Fibroblast of mammary gland (primary cell): ENCODE measurements around the gene AK2.

ENCODE experiments used
- DNase-seq: peaks from one replicate; pipeline ENCODE4 v3.0.0-alpha.2; 2010; ENCODE audit warnings: low read depth
- H3K4me3 ChIP-seq: 2 replicates; pipeline ENCODE4 v1.5.1; 2011; ENCODE audit warnings: low read depth, mild to moderate bottlenecking, low read length, moderate library complexity; ENCODE audit not compliant: control insufficient read depth
- TF ChIP-seq, protein P1 (sequence below): conservative IDR thresholded peaks from 2 replicates; pipeline ENCODE4 v1.5.1; 2011; ENCODE audit warnings: low read depth, low read length, inconsistent platforms; ENCODE audit not compliant: control insufficient read depth, insufficient read depth

The AK2 gene

GRCh38 chr1:32965251-32965747, 71.4 kb downstream of the AK2 start:
- peak overlapping the region; percentile 36 for H3K4me3 ChIP-seq
- TF ChIP-seq, protein P1, sequence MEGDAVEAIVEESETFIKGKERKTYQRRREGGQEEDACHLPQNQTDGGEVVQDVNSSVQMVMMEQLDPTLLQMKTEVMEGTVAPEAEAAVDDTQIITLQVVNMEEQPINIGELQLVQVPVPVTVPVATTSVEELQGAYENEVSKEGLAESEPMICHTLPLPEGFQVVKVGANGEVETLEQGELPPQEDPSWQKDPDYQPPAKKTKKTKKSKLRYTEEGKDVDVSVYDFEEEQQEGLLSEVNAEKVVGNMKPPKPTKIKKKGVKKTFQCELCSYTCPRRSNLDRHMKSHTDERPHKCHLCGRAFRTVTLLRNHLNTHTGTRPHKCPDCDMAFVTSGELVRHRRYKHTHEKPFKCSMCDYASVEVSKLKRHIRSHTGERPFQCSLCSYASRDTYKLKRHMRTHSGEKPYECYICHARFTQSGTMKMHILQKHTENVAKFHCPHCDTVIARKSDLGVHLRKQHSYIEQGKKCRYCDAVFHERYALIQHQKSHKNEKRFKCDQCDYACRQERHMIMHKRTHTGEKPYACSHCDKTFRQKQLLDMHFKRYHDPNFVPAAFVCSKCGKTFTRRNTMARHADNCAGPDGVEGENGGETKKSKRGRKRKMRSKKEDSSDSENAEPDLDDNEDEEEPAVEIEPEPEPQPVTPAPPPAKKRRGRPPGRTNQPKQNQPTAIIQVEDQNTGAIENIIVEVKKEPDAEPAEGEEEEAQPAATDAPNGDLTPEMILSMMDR = no peak
- DNase-seq = no peak

- H3K4me3 ChIP-seq = peak within 1 kb of the TSS; percentile 72
- TF ChIP-seq, protein P1 = no peak
Observed at GRCh38 chr1:32964461-32965250, 72.0 kb downstream of the AK2 start, which contains the start of gene RNF19B. Gene RNF19B, minus strand, starts transcription at chr1:32964809. Its CDS starts 124 bp downstream, at chr1:32964685.

DNA sequence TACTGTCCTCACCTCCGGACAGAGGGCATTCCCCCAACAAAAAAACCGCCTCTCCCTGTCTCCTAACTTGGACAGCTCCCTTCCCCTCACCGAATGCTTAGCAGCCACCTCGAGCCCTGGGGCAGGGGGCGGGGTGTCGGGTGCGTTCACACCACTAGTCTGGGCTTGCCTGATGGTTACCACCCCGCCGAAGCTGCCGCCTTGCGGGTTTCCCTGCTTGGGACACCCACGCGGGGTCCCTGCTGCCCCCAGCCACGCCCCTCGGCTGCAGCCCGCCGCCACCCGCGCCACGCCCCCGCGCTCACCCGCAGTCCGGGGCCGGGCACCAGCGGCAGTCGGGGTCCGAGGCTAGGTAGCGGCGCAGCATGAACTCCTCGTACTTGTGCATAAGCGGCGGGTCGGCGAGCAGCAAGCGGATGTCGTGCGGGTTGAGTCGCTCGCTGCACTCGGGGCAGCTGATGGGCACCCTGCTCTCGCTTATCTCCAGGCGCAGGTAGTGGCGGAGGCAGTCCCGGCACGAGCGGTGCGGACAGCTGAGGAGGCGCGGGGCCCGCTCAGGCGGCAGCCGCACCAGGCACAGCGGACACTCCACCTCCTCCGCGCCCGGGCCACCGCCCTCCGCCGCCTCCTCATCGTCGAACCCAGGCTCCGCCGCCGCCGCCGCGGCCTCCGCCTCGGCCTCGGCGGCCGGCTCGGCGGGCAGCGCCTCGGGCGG, 72.8 kb downstream of the AK2 start:
- peak overlapping the region; percentile 72 for H3K4me3 ChIP-seq
- no peak for DNase-seq
- TF ChIP-seq, protein P1 = no peak

More at GRCh38 chr1:32964461-32965250, 72.0 kb downstream of the AK2 start, which contains the start of gene RNF19B:
- DNase-seq = peak; percentile 88

- TF ChIP-seq, protein P1 = no peak
- no peak for DNase-seq
- H3K4me3 ChIP-seq = peak overlapping the region; percentile 72
Observed at GRCh38 chr1:32962248-32962896, 74.3 kb downstream of the AK2 start.

- TF ChIP-seq, protein P1 = no peak
- DNase-seq = no peak
Observed at GRCh38 chr1:32960819-32961355, 75.8 kb downstream of the AK2 start.

GRCh38 chr1:32960342-32960741, 76.3 kb downstream of the AK2 start:
- no peak for DNase-seq
- H3K4me3 ChIP-seq = no peak overlapping the region
- TF ChIP-seq, protein P1 = no peak

More at GRCh38 chr1:32960819-32961355, 75.8 kb downstream of the AK2 start:
- H3K4me3 ChIP-seq = no peak overlapping the region
